GM18861 (cell line): ENCODE results near the gene STAT5B.

Source experiments
- ATAC-seq: cut with Tn5 transposase; IDR thresholded peaks from one replicate; pipeline ENCODE4 v1.9.1; 2021; ENCODE audit not compliant: unreplicated experiment

Gene STAT5B

DNA sequence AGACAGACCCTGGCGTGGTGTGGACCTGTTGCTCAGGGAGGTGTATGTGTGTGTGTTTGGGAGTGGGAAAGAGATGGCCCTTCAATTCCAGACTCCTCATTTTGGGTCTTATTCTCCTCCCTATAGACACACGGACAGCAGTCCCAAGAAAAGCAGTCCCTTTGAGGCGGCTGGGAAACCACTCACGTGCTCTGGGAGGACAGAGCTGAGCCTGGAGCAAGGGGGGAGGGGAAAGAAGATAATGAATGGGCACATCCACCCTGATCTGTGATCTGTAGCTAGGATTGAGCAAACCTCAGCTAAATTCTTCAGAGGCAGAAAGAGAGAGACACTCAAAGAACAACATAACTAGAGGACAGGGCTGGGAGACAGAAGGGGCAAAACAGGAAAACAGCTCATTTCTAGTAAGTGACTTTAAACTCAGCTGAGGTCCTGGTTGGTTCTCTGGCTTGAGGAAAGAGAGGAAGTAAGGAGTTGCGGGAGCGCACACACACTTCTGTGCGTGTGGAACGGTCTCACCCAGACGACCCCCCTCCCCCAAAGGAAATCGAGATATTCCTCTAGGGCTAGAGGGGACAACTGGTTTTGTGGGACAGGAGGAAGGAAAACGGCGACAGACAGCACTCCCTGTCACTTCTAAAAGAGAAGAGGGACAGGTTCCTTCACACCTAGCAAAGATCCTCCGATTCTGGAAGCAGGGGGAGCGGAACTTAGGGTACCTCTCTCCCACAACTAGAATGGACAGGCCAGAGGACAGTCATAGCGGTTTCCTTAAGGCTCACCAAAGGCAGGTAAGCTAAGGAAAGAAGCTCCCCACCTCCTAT lies 122.1 kb downstream of the STAT5B start:
- ATAC-seq = no peak
